Breast epithelium (tissue), 4 donors: ENCODE data around the gene CD86. TPM values are rescaled to one million over a fixed set of nuclear protein-coding genes. Genes with fewer than 3 reads are reported as not detected.

Source experiments
- DNase-seq, 2 donors: peaks; one replicate each; pipeline ENCODE4 v3.0.0-alpha.2; 2019; ENCODE audit warnings: low spot score in 2 of 2
- H3K27ac ChIP-seq, 2 donors: fragments of 200-600 bp; sonication (generic) in 1 of 2; one replicate each; pipeline ENCODE4 v1.5.1; 2016 to 2019; ENCODE audit warnings: mild to moderate bottlenecking in 1 of 2
- H3K27me3 ChIP-seq, 2 donors: fragments of 200-600 bp; sonication (generic) in 1 of 2; one replicate each; pipeline versions ENCODE4 v1.5.1 to v1.6.0; 2017 to 2019; ENCODE audit warnings: control low read depth in 1 of 2, mild to moderate bottlenecking in 1 of 2
- H3K36me3 ChIP-seq: fragments of 200-600 bp; one replicate; pipeline ENCODE4 v1.5.1; 2019
- H3K4me1 ChIP-seq, 2 donors: fragments of 200-600 bp; sonication (generic); one replicate each; pipeline ENCODE4 v1.5.1; 2016 to 2019; ENCODE audit warnings: control low read depth in 1 of 2
- H3K4me3 ChIP-seq, 3 donors: fragments of 200-600 bp; sonication (generic); 1 replicate in 2 of 3; 2 replicates in 1 of 3; pipeline ENCODE4 v1.5.1; 2016 to 2019; ENCODE audit warnings: mild to moderate bottlenecking in 3 of 3, moderate library complexity in 2 of 3
- H3K9me3 ChIP-seq, 2 donors: fragments of 200-600 bp; sonication (generic) in 1 of 2; one replicate each; pipeline ENCODE4 v1.5.1; 2016 to 2019; ENCODE audit warnings: control low read depth in 1 of 2
- POLR2A ChIP-seq: fragments of 450-650 bp; IDR thresholded peaks from one replicate; pipeline ENCODE4 v1.6.1; 2016; ENCODE audit warnings: antibody characterized with exemption, mild to moderate bottlenecking, moderate library complexity
- POLR2AphosphoS5 ChIP-seq, 3 donors: sonication (generic); formaldehyde crosslinking; IDR thresholded peaks; one replicate each; pipeline ENCODE4 v1.6.1; 2017; ENCODE audit warnings: antibody characterized with exemption in 3 of 3
- intact Hi-C: fragments of 100-400 bp; cut with DNase I; formaldehyde crosslinking; loops from one replicate; pipeline ENCODE4 v1.15.1; 2023; ENCODE audit warnings: low total_unique reads
- total RNA-seq, 3 donors: library from RNA; depleted of rRNA; stranded (reverse); fragments of >200 nt; gene quantifications; one replicate each; pipeline ENCODE4 v1.1.0, GENCODE V29; 2016
- TF ChIP-seq, protein P1 (sequence below), 3 donors: fragments of 450-650 bp; IDR thresholded peaks; one replicate each; pipeline ENCODE4 v1.5.1; 2016 to 2017; ENCODE audit warnings: antibody characterized with exemption in 3 of 3, mild to moderate bottlenecking in 3 of 3, moderate library complexity in 3 of 3

The CD86 gene
- total RNA-seq, 3 donors from 2014 or later: 7.3 to 12.6 (median 7.5) TPM

GRCh38 chr3:122058294-122058693, 3.1 kb downstream of the CD86 start:
- Histone ChIP-seq H3K27ac (no peak overlapping the region), H3K4me1 (no peaks in the 10 kb centered on the region), H3K27me3 (no peaks in the 10 kb centered on the region), H3K36me3 (no peaks in the 10 kb centered on the region), H3K9me3 (no peaks in the 10 kb centered on the region), H3K4me3 (no peak overlapping the region)
- TF ChIP-seq POLR2A (no peak), POLR2AphosphoS5 (IDR thresholded peaks at IDR 0.05) (no peak)
- TF ChIP-seq, protein P1, sequence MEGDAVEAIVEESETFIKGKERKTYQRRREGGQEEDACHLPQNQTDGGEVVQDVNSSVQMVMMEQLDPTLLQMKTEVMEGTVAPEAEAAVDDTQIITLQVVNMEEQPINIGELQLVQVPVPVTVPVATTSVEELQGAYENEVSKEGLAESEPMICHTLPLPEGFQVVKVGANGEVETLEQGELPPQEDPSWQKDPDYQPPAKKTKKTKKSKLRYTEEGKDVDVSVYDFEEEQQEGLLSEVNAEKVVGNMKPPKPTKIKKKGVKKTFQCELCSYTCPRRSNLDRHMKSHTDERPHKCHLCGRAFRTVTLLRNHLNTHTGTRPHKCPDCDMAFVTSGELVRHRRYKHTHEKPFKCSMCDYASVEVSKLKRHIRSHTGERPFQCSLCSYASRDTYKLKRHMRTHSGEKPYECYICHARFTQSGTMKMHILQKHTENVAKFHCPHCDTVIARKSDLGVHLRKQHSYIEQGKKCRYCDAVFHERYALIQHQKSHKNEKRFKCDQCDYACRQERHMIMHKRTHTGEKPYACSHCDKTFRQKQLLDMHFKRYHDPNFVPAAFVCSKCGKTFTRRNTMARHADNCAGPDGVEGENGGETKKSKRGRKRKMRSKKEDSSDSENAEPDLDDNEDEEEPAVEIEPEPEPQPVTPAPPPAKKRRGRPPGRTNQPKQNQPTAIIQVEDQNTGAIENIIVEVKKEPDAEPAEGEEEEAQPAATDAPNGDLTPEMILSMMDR (IDR thresholded peaks at IDR 0.05): no peak
- DNase-seq: no peak
- intact Hi-C loops: no loop called here

DNA sequence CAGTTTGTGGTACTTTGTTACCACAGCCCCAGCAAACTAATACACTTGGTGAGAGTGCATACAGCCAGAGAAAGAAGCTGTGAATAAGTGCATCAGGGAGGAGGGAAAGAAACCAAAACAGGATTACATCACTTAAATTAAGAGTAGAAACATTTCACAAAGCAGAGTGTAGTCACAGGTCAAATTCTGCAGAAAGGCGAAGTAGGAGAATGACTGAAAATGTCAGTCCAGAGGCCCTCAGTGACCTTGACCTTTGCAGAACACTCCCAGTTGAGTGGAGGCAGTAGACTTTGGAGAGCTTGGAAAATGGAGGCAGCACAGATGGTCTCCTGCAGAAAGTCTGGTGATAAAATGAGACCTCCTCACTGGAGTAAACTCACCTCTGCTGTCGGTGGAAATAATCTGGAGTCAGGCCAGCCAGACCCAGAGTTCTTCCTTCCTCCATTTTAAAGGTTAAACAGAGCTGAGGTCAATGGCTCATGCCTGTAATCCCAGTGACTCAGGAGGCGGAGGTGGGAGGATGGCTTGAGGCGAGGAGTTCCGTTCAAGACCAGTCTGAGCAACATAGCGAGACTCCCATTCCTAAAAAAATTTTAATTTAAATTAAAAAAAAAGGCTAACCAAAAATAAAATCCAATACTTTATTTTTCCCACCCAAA, 5.0 kb downstream of the CD86 start:
- no peak for TF ChIP-seq POLR2AphosphoS5 (IDR thresholded peaks at IDR 0.05)
- no peak for TF ChIP-seq POLR2A
- TF ChIP-seq, protein P1 (IDR thresholded peaks at IDR 0.05): no peak
- H3K27ac ChIP-seq: no peak overlapping the region
- no peaks in the 10 kb centered on the region for H3K36me3 ChIP-seq
- H3K4me3 ChIP-seq: no peak overlapping the region
- H3K27me3 ChIP-seq: no peaks in the 10 kb centered on the region
- no peak for DNase-seq
- intact Hi-C loops: no loop called here
- H3K4me1 ChIP-seq: no peaks in the 10 kb centered on the region
- H3K9me3 ChIP-seq: no peaks in the 10 kb centered on the region

DNA sequence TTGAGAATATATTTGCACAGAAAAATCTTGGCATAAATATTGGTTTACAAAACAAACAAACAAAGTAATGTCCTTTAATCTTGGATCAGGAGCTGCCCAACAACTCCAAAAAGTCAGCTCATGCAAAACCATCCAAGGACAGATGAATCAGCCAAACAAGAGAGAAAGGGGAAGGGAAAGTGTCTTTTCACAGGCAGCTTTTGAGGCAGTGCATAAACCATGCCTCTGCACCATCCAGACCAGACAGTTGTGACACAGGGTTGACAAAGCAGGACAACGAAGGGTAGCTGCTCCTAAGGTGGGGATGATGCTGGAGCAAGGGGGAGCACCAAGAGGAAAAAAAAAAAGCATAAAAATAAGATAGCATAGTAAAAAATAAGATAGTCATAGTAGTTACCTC, 8.7 kb downstream of the CD86 start:
- TF ChIP-seq, protein P1 (IDR thresholded peaks at IDR 0.05): no peak
- TF ChIP-seq POLR2A (no peak), POLR2AphosphoS5 (IDR thresholded peaks at IDR 0.05) (no peak)
- intact Hi-C loops: no loop called here

GRCh38 chr3:122064326-122064725, 9.2 kb downstream of the CD86 start:
- Histone ChIP-seq H3K27me3 (no peaks in the 10 kb centered on the region), H3K27ac (no peak overlapping the region), H3K36me3 (no peaks in the 10 kb centered on the region), H3K4me1 (no peaks in the 10 kb centered on the region), H3K9me3 (no peaks in the 10 kb centered on the region), H3K4me3 (no peak overlapping the region)
- intact Hi-C loops: no loop called here
- no peak for TF ChIP-seq POLR2A
- TF ChIP-seq, protein P1 (IDR thresholded peaks at IDR 0.05): no peak
- no peak for TF ChIP-seq POLR2AphosphoS5 (IDR thresholded peaks at IDR 0.05)
- DNase-seq: no peak

More for the DNA sequence above, 8.7 kb downstream of the CD86 start:
- Histone ChIP-seq H3K9me3 (no peaks in the 10 kb centered on the region), H3K27me3 (no peaks in the 10 kb centered on the region), H3K4me3 (no peak overlapping the region), H3K36me3 (no peaks in the 10 kb centered on the region), H3K27ac (no peak overlapping the region), H3K4me1 (no peaks in the 10 kb centered on the region)
- DNase-seq: no peak

- no peak for TF ChIP-seq POLR2AphosphoS5 (IDR thresholded peaks at IDR 0.05)
- TF ChIP-seq, protein P1 (IDR thresholded peaks at IDR 0.05): no peak
- TF ChIP-seq POLR2A: no peak
- Histone ChIP-seq H3K27me3 (no peaks in the 10 kb centered on the region), H3K36me3 (no peaks in the 10 kb centered on the region), H3K9me3 (no peaks in the 10 kb centered on the region), H3K4me1 (no peaks in the 10 kb centered on the region), H3K27ac (no peak overlapping the region), H3K4me3 (no peak overlapping the region)
- no peak for DNase-seq
- intact Hi-C loops: loop anchor here (2.0 kb wide), 1 partner anchor 62 kb away; no protein-coding TSS in a partner anchor
These were observed 11.4 kb downstream of the CD86 start for GRCh38 chr3:122066331-122067213.
